GDM1 (cell line): ENCODE measurements around the gene DLX6.

Experiments used
- DNase-seq: peaks from one replicate; lab custom pipeline; 2025; lab: John Stamatoyannopoulos, UW

Gene DLX6

DNA sequence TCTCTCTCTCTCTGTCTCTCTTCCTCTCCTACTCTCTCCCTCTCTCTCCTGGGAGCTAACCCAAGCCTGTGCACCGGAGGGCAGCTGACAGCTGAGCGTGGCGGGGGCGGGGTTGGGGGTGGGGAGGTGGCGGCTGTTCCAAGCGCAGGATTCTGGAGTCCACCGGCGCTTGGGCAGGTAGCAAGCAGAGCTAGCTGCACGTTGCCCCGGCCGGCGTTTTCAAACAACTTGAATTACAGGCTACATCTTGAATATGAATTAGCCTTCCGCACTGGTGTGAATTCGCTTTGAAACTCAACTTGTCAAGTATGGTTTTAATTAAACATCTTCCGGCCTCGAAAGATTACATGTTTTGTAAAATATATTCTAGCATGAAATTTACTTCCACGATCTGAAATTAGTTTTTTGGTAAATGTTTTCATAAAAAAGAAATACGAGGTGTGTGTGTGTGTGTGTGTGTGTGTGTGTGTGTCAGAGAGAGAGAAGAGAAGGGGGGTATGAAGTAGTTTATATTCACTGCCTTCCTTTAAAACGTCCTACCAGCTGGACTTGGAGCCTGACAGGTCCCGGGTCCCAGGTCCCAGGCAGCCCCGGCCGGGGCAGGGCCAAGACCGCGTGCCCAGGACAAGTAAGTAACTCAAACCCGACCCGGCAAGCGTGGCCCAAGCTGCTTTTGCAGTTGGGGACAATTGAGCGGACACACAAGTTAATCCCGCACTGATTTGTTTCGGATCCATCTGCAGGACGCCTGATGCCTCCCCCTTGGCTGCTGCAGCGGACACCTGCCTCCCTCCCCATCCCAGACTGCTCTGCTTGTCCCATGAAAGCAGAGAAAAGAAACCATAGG lies 9.0 kb upstream of the DLX6 start:
- DNase-seq = no peak

DNA sequence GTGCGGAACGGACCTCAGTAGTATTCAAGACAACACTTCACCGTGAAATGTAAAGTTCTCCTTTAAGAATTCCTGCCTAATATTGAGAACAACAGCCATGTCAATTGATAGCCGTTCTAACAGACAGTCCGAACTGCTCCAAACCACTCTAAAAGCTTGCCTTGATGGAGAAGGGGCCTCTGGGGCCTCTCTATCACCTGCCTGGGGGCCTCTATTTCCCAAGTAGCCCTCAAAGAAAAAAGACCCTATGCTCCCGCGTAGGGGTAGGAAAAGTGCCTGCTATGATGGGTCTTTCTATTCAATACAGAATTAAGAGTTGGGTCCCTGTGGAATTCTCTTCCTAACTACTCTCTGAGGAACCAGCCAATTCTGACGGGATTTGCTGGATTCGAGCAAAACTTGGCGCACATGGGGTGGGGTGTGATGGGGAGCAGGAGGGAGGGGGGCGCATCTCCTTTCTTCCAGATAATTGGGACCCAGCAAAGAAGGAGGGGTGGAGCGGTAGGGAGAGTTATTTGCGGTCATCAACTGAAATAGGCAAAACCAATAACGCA lies 8.3 kb upstream of the DLX6 start:
- DNase-seq = no peak

DNA sequence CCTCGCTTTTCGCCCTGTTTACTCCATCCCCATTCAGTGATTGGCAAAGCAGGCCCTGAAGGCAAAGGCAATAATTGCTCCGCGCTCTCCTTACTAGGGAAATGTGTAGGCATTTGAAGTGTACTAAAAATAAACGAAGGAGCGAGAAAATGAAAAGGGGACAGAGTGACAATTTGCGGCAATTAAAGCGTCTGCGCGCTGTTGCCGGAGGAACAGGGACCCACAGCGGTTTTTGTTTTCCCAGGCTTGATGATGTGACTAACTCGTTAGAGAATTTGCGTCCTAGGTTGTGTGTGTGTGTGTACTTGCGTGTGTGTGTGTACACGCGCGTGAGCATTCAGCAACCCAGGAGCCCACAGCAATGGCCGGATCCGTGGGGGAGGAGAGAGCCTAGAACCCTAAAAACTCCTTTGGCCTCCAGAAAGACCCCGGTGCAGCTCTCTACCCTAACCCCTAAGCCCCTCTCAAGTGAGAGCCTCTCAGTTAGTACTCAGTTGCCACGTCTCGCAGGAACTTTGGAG lies 7.8 kb upstream of the DLX6 start:
- no peak for DNase-seq

DNA sequence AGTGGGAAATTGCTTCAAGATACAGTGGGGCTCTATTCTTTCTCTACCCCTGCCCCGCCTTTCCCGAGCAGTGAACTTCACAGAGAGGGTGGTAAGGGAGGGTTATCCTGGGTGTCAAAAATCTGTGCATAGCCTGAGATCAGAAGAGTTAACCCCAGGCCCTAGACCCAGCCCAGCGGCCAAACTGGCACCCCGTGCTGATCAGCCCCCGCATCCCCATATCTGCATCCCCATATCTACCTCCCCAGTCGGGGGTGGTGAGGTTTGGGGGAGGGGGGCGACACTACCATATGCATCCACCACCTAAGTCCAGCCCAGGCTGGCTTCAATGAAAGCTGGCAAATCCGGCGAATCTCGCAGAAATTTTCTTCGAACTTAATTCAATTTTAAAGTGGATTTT lies 7.0 kb upstream of the DLX6 start:
- no peak for DNase-seq

DNA sequence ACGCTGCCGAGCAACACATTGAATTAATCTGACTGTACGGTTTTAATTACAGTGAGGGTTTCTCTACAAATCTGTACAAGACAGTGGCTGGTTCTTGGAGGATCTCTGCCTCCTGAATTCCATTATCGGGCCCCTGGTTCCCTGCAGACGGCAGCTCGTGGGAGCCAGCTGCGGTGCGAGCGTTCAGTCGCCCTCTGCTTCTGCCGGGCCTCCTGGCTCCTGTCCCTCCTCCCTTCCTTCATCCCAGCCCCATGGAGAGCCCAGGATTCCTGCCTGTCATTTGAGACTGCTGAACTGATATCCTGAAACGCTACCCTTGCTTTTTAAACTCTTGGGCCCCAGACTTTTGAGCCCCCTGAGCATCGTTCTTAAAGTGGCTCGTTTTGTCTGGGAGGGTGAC lies 6.6 kb upstream of the DLX6 start:
- no peak for DNase-seq

DNA sequence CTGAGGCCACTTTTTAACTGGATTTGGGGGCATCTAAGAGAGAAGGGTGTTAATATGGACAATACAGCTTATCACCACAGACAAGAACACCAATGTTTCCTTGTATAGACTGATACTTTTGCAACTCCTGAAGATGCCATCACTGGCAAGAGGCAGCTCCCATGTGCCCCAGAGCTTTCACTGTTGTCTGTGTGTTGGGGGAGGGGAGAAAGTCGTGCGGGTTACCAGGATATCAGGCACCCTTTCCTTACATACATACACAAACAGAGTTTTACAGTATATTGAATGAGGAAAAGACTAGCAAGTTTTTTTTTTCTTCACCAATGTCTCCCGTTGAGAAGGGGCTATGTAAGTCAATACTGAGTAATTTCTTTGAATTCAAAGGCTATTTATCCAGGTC lies 4.1 kb upstream of the DLX6 start:
- no peak for DNase-seq

DNA sequence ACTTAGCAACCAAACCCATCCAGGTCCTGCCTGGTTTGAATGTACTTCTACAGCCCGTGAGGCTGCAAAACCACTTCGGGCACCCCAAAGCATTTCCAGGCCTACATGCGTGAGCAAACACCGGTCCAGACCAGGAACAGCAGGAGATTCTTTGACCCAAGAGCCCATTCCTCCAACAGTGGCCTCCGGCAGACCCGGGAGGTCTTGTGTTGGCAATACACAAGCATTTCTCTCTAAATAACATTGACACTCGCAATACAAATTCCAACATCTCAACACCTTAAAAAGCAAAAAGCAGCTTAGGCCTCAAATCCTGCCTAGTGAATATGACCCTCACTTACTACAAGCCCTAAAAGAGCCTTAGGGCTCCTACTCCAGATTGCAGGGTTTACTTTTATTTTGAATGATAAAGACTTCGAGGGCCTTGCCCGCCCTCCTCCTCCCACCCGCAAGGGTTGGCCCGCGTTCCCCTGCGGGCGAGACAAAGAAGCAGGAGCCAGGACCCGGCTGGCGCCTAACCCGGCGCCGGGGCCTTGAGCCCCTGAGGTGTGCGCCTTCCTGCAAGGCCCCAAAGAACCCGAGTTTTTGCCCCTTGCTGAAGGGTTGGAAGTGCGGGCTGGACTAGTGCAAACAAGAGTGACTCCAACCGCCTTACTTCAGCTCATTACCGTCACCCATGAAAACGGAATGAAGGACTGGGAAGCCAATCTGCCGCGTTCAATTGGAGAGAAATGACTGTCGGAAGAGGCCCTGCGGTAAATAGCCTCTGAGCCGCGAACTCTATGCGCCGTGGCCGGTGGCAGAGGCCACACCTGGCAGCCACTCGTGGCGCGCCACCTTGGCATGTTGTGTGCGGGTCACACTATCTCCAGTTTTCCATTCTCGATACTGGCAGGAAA lies 3.4 kb upstream of the DLX6 start:
- DNase-seq = no peak

DNA sequence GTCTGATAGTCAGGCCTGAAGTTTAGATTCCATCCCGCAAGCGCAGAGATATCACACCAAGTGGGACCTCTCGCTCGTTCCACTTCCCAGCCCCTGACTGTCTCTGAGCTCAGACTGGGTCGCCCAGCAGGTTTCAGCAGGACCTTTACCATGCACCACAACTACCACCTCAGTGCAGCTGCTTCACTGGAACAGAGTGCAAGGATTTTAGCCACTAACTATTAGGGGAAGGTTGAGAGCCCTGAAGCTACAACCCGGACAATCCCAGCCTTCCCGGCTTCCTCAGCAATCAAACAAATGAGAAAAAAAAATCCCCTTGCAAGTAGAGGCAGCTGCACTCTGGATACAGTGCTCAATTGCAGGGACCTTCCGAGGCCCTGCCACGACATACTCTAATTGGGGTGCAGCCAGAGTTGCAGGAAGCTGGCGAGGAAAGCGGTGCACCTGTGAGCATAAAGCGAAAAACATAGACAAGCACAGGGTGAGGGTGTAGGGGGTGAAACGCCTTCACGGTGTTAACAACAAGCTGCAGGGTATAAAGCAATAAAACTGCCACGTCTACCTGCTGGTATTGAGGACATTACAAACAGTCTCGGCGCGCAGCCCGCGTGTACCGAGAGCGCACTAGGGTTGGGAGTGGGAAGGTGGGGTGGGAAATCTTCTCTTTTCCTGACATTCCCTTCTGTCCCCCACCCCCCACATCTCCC lies 2.6 kb upstream of the DLX6 start:
- DNase-seq = no peak

DNA sequence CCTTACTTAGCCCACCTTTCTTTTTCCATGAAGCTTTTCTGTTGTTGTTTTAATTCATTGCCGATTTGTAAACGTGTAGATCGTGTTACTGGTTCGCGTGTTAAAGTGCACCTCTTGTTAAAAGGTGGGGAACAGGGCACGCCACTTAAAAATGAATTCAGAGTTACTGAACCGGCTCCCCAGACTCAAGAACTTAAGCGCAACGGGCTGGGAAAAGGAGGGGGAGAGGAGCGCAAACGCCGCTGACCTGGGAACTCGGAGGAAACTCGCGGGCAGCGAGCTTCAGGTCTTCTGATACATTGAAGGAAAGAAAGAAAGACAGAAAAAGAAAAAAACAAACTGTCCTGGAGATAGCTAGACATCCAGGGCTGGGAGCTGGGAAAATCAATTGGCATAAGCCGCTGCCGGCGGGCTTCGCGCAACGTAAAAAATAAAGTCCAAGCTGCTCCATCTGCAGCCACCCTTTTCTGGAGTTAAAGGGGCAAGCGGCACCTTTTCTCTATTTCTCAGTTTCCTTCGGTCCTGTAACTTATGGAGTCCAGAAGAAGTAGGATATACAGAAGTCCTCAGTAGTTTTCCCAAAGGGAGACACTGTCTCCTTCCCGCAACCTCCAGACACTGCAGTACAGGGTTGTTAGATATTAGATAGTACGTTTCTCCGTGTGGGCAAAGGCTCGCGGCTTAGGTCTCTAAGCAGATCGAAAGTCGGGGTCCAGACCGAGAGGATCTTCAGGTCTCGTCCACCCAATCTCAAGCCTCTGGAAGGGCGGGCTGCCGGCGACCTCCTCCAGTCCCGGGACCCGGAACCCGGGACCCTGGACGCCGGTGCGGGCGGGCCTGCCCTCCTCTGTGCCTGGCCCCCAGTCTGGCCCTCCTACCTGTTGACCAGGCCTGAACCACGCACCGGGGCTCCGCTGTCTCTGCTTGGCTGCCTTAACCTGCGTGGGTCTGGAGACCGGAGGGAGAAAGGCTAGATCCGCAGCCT lies 1.8 kb upstream of the DLX6 start:
- no peak for DNase-seq

DNA sequence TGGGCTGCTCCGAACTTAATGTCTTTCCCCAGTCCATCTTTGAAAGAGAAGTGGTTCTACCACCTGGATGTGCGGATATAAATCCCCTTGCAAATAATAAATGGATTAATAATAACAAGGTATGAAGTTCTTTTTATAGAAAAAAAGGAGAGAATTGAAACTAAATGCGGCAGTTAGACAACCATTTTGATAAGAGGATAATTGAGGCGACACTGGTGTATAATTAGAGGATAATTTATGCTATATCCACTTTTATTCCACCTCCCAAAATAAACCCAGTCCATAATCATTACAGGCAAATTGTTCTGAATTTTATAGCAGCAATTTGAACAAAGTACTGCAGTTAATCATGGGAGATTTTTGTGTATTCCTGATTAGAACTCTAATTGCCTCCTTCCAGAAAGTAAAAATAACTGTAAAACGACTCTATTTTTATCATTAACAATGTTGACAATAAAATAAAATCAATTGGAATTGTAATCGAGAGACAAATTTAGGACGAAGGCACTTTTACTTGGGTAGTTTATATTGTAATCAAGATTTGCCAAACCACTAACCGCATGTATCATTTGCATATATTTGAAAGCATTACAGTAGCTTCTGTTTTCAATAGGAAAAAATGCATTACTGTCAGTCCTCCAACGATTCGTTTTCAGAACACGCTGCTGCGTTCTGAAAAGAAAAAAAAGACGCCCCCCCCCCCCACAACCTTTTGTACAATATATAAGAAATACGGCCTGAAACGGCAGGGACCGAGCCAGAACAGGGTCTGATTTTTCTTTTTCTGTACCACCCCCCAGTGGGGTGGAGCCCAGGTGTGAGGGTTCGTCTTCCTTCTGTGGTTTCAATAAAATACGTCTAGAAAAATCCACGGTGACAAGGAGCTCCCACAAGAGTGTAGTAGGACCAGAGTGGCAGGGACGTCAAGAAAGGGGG lies 838 bp upstream of the DLX6 start:
- DNase-seq = no peak

DNA sequence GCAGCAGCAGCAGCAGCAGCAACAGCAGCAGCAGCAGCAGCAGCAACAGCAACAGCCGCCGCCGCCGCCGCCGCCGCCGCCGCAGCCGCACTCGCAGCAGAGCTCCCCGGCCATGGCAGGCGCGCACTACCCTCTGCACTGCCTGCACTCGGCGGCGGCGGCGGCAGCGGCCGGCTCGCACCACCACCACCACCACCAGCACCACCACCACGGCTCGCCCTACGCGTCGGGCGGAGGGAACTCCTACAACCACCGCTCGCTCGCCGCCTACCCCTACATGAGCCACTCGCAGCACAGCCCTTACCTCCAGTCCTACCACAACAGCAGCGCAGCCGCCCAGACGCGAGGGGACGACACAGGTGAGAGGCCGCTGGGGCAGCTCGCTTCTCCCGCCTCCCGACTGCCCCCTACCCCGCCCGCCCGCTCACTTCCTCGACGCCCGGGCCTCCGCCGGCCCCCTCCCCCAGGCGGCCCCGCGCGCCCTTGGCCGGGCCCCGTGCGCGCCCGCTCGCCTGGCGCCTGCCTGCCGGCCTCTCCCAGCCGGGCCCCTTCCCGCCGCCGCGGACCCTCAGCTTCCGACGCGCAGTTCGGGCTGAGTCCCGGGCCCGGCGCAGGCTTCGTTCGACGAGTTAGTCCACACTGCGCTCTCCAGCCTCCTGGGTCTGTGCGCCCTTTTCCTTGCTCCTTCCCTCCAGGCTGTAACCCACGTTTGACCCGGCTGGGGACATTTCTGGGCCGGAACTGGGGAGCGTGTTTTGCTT lies 882 bp downstream of the DLX6 start:
- no peak for DNase-seq

DNA sequence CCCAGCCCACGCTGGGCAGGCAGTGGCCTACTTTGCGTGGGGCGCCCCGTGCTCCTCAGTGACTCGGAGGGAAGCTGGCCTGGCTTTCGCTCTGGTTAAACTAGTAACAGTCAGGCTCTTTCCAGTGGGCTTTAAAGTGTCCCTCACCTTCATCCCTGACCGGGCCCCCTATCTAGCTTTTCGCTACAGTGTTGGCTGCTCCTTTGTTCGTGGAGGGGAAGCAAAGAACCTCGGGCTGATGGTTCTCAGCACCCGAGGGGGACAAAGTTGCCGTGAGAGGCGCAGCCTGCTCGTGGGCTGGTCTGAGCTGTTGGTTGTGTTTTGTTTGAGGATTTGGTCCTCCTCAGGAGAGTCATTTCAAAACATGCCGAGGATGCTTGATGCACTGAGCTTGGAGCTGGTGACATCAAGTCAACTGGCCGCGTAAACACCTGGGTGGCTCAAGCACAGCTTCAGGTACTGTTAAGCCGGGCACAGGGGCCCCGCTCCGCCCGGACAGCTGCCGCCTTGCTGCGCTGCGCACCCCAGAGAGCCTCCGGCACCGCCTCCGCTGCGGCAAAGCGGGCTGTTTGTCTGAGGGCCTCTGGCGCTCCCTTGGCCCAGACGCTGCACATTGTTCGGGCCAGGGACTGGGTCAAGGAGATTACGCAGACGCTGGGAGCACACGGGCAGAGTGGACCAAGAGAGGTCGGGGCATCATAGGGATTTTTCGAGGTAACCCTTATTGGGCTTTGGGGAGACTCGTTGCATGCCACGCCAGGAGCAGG lies 1.6 kb downstream of the DLX6 start:
- no peak for DNase-seq

DNA sequence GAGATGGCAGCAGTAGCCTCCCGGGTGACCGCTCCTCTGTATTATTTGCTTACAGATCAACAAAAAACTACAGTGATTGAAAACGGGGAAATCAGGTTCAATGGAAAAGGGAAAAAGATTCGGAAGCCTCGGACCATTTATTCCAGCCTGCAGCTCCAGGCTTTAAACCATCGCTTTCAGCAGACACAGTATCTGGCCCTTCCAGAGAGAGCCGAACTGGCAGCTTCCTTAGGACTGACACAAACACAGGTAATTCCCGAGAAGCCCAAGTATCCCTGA lies 2.2 kb downstream of the DLX6 start:
- no peak for DNase-seq

DNA sequence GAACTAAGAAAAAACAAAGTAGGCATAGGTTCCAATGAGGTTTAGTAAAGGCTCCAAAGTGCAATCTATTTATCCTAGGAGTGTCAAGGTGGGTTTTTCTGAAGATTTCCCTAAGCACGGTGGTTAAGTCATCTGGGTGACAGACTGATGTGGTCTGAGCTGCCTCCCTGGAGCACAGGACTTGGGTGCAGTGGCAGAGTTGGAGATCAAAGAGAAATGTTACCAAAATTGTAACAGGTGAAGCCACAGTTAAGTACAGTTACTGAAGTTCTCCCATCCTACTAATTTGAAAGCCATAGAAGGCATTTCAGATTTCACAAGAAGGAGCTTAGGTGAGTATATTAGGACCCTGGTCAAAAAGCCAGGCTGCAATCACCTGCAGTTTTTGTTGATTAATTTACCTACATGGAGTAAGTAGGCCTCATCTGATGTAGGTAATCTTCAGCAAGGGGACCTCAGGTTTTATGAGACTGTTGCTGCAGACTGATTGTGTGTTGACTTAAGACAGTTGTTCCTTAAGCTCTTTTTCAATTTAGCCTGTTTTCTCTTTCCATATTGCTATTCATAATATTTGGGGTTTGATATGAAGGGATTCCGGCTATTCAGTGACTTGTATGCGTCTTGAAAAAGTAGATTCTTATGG lies 3.0 kb downstream of the DLX6 start:
- no peak for DNase-seq

DNA sequence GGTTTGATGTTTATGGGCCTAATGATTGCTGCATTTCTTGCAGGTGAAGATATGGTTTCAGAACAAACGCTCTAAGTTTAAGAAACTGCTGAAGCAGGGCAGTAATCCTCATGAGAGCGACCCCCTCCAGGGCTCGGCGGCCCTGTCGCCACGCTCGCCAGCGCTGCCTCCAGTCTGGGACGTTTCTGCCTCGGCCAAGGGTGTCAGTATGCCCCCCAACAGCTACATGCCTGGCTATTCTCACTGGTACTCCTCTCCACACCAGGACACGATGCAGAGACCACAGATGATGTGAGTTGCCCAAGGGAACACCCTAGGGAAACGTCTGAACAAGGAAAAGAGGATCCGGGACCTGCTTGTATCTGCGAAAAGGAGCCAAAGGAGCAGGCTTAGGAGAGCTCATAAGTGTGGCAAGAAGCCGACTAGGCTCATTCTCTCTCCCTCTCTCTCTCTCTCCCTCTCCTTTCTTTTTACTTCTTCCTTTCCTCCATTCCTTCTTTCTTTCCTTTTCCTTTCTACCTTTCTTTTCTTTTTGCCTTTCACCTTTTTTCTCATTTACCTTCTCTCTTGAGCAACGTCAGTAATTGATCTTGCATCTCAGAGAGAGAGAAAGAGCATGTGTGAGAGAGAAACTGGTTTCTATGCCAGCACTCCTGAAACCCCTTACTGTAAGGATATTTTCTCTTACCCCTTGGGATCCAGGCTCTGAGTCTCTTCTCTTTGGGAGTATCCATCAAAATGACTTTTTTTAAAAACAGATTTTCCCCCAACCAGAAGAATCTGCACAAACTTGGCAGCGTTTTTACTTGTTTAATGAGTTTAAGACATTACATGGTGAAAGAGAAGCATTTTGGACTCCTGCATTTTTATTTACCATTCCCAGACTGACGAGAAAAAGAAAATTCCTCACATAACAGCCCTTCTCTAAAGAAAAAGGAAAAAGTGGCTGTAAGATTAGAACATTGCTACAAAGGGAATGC lies 4.7 kb downstream of the DLX6 start:
- no peak for DNase-seq

DNA sequence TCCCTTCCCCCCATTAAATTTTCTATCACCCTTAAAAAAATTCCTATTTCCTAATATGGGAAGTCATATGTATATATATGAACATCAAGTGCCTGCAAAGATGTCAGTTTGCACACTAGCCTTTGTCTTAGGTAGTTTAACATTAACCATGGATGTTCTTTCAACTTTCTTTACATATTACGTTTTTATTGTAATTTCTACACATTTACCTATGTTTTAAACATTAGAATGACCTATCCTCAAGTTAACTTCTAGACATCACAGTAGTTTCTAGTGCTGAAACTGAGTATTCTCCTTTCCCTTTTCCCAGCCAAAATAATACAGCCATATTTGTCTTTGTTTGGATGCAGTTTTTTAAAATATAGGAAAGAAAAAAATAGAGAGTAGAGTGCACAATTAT lies 5.8 kb downstream of the DLX6 start:
- no peak for DNase-seq
